Islet precursor cell (in vitro differentiated cells): ENCODE results near the gene XCL1.
"Not testable (repeated sequence)": the region's sequence is repeated elsewhere in the genome, so short reads cannot be mapped to it uniquely, and the experiment has no call there.

Experiments used
- DNase-seq: peaks from one replicate; pipeline ENCODE4 v3.0.0-alpha.2; 2018

XCL1 gene, protein sequence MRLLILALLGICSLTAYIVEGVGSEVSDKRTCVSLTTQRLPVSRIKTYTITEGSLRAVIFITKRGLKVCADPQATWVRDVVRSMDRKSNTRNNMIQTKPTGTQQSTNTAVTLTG

DNA sequence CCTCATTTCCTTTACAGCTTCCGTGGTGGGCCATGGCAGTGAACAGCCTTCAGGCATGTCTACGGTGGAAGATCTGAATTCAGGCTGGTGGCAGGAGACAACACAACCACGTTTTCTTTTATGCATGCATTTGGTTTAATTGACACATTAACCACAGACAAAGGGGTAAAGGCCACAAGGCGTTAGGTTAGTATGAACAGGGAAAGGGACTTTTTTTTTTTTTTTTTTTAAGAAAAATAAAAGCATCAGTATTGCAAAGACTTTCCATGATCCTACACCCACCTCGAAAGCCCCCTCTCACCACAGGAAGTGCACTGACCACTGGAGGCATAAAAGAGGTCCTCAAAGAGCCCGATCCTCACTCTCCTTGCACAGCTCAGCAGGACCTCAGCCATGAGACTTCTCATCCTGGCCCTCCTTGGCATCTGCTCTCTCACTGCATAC lies at the start of gene XCL1:
TSS of gene XCL1 (plus strand) at position 361 of the 444 bp plus-strand sequence. CDS start at position 394, 33 bp downstream.
- not testable (repeated sequence) for DNase-seq

DNA sequence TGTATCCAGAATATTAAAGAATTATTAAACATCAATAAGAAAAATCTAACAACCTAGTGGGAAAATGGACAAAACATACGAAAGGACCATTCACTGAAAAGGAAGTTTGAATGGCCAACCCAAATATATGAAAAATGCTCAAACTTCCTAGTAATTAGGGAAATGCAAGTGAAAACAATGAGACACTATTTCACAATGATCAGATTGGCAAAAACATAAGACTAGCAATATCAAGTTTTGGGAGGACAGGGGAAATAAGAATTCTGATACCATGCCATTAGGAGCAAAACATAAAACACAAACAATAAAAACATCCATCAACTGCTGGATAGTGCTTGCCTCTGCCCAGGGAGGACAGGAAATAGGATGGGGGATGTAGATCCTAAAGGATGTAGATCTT lies 46.9 kb upstream of the XCL1 start:
- no peak for DNase-seq

DNA sequence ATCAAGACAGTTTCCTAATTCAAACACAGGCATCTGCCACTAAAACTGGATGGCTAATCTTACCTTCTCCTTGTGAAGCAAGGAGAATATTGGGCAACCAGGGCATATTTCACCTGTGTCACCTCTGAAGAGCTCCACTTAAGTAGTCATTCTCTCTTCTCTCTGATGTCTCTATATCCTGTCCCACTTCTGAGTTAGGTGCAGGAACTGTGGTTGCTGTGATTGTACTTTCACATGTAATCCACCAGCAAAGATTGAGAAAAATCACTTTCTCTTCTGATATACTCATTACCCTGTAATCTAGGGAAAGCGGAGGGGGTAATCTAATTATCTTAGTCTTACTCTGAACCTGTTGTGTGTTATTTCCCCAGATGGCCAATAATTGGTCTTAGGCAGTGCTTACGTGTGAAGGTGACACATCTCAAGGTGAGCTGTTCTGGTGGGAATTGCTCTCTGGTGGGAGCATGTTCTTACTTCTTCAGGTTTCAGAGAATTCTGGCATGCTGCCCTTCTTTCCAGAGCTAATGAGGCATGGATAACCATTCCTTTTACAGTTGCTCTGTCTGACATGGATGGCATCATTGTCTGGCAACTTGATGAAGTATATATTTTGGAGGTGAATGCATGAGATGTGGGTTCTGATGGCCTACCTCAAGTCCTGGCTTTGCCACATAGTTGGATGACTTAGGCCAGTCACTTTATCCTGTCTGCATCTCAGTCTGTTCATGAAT lies 44.6 kb upstream of the XCL1 start:
- no peak for DNase-seq

- no peak for DNase-seq
Observed at GRCh38 chr1:168535536-168535935, 40.9 kb upstream of the XCL1 start.

- DNase-seq = not testable (repeated sequence)
Observed at GRCh38 chr1:168540798-168541197, 35.6 kb upstream of the XCL1 start.

GRCh38 chr1:168542978-168543377 lies 33.4 kb upstream of the XCL1 start:
- not testable (repeated sequence) for DNase-seq

DNA sequence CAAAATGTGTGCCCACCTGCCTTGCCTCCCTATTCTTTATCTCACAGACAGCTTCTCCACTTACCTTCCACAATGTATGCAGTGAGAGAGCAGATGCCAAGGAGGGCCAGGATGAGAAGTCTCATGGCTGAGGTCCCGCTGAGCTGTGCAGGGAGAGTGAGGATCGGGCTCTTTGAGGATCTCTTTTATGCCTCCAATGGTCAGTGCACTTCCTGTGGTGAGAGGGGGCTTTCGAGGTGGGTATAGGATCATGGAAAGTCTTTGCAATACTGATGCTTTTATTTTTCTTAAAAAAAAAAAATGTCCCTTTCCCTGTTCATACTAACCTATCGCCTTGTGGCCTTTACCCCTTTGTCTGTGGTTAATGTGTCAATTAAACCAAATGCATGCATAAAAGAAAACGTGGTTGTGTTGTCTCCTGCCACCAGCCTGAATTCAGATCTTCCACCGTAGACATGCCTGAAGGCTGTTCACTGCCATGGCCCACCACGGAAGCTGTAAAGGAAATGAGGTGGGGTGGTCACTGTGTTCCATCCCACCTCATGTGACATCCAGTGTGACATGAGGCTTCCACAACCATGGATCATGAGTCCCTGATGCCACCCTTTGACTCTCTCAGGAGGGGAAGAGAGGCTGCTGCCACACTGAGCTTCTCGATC lies 32.4 kb upstream of the XCL1 start, which contains the start of gene XCL2:
TSS of gene XCL2 (minus strand) at position 158 of the 659 bp plus-strand sequence. CDS start at position 125, 33 bp downstream.
- DNase-seq = not testable (repeated sequence)

- DNase-seq = not testable (repeated sequence)
Observed at GRCh38 chr1:168545678-168546552, 30.5 kb upstream of the XCL1 start.

DNA sequence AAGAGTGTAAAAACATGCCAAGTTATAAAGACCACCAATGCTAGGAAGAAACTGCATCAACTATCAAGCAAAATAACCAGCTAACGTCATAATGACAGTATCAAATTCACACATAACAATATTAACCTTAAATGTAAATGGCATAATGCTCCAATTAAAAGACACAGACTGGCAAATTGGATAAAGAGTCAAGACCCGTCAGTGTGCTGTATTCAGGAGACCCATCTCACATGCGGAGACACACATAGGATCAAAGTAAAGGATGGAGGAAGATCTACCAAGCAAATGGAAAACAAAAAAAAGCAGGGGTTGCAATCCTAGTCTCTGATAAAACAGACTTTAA lies 29.9 kb upstream of the XCL1 start:
- DNase-seq = not testable (repeated sequence)

DNA sequence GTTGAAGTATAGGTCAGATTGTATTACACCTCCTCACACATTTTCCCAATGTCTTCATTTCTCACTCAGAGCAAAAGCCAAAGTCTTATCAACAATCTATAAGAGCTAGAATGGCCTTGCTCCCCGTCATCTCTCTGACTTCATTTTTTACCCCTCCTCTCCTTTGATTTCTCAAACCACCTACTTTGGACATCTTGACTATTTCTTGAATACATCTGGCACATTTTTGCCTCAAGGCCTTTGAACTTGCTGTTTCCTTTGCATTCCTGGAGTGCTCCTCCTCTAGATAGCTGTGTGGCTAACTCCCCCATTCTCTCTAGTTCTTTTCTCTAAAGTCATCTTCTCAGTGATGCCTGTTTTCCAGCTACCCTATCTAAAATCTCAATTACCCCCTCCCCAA lies 25.4 kb upstream of the XCL1 start:
- DNase-seq = no peak

DNA sequence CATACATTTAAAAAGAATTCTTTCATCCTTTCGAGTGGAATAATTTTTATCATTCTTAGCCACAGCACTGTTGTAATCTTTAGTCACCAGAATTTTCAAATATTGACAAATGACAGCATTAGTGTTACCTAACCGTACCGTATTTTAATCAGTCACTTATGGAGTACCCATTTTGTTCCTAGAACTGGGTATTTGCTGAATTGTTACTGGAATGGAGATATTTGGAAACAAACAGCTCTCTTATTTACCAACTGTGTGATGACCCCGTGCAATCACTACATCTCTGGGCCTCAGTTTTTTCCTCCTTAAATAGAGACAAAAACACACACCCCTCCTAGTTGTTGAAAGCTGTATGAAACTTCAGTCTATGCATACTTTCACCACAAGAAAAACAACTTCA lies 24.7 kb upstream of the XCL1 start:
- DNase-seq = no peak

DNA sequence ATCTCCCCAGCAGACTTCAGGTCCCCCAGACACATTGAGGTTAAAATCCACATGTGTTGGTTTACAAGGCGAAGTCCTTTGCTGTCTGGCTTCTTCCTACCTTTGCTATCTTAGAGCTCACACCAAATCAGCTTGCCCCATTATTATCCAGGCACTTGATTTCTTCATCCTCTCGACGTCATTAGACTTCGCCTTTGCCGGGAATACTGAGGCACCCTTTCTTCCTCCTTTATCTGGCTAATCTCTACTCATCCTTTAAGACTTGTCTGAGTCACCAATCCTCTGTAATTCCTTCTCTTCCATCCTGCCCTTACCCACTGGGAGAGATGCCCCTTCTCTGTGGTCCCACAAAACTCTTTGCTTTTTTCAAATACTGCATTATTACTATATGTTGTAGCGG lies 23.4 kb upstream of the XCL1 start:
- DNase-seq = no peak

- DNase-seq = no peak
Observed at GRCh38 chr1:168553680-168554553, 22.5 kb upstream of the XCL1 start.

GRCh38 chr1:168554603-168555483 lies 21.6 kb upstream of the XCL1 start:
- no peak for DNase-seq

GRCh38 chr1:168555508-168556046 lies 20.8 kb upstream of the XCL1 start:
- no peak for DNase-seq

GRCh38 chr1:168556647-168557046 lies 19.8 kb upstream of the XCL1 start:
- DNase-seq = no peak

DNA sequence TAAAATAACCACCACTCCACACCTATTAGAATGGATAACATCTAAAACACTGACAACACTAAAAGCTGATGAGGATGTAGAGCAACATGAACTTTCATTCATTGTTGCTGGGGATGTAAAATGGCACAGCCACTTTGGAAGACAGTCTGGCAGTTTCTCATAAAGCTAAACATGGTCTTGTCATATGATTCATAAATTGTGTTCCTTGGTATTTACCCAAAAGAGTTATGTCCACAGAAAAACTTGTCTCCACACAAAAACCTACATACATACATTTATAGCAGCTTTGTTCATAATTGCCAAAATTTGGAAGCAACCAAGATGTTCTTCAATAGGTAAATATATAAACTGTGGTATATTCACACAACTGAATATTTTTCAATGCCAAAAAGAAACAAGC lies 16.0 kb upstream of the XCL1 start:
- no peak for DNase-seq

DNA sequence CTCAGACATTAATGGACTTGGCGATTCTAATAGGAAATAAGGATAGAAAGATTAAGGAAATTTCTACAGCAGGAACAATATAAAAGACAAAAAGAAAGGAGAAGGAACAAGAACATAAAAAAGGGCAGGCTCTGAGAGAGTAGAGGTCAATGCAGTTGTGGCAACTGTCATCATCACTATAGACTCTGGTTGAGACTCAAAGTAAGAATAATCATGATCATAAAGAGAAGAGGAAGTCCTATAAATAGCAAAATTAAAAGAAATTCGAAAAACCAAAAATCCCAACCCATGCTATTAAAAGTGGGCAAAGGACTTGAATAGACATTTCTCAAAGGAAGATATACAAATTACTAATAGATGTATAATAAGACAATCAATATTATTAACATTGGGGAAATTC lies 14.4 kb upstream of the XCL1 start:
- no peak for DNase-seq

DNA sequence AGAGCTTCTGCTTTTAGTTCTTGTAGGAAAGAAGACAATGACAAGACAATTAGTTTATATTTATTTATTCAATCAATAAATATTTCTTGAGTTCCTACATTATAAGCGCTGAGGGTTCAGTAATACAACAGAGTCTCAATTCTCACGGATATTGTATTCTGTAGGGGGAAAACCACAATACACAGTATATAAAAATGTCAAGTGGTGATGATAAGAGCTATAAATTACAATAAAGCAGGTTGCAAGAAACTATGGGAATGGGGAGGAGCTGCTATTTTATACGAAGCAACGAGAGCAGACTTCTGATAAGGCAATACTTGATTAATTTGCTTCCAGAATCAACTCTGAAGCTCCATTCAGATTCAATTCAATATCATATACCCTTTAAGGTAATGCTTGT lies 10.6 kb upstream of the XCL1 start:
- DNase-seq = no peak

DNA sequence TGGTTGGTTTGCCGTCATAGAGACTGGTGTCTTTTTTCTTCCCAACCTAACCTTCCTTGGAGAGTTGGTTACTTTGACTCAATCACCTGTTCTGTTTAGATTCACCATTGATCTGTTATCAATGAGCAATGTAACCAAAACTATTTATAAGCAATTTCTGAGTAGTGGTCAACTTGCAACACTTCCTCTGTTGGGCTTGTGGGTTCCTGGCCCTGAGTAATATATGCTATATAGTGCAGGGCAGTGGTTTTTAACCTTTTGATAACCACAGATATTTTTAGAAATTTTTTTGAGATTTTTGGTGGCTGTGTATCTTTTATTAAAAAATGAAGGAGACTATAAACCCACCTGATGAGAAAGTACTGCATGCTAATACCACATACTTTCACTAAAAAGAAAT lies 9.4 kb upstream of the XCL1 start:
- no peak for DNase-seq

DNA sequence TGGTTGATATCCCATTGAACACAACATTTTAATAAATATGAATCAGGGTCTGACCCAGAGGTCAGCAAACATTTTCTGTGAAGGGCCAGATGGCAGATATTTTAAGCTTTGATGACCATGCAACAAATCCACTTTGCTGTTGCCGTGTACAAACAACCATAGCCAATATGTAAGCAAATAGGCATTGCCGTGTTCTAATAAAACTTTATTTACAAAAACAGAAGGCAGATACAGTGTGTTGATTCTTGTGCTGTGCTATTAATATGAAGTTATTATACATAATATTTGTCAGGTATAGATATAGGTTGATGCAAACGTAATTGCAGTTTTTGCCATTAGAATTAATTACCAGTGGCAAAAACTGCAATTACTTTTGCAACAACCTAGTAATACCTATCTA lies 8.8 kb upstream of the XCL1 start:
- DNase-seq = no peak
